GM12878 (cell line): ENCODE results near the gene MRC2.

Experiments
- BACH1 ChIP-seq: fragments of 450-650 bp; IDR thresholded peaks from 2 replicates; pipeline ENCODE4 v1.6.1; 2017; ENCODE audit warnings: mild to moderate bottlenecking, borderline replicate concordance
- CBFB ChIP-seq: IDR thresholded peaks from 2 replicates; pipeline ENCODE4 v1.6.1; 2016; ENCODE audit warnings: antibody characterized with exemption, low read depth
- EZH2 ChIP-seq: IDR thresholded peaks from 2 replicates; pipeline ENCODE4 v1.6.1; 2012; ENCODE audit warnings: low read depth, mild to moderate bottlenecking, control low read depth, inconsistent platforms, low read length, borderline replicate concordance; ENCODE audit not compliant: control insufficient read depth
- MTA2 ChIP-seq: fragments of 450-650 bp; IDR thresholded peaks from 2 replicates; pipeline ENCODE4 v1.6.1; 2016; ENCODE audit warnings: low read depth, mild to moderate bottlenecking, moderate library complexity
- NR2C1 ChIP-seq: fragments of 450-650 bp; IDR thresholded peaks from 2 replicates; pipeline ENCODE4 v1.6.1; 2017; ENCODE audit warnings: antibody characterized with exemption, mild to moderate bottlenecking, moderate library complexity
- POLR2A ChIP-seq: IDR thresholded peaks from 2 replicates; pipeline ENCODE4 v1.6.1; 2011; ENCODE audit warnings: low read depth, mild to moderate bottlenecking, low read length
- RFX5 ChIP-seq: IDR thresholded peaks from 2 replicates; pipeline ENCODE4 v1.6.1; 2011; ENCODE audit warnings: low read depth, low read length, improper control_type of control experiment
- TAF1 ChIP-seq: IDR thresholded peaks from 2 replicates; pipeline ENCODE4 v1.6.1; 2011; ENCODE audit warnings: mild to moderate bottlenecking, low read depth, low read length, borderline replicate concordance
- ZNF592 ChIP-seq: fragments of 450-650 bp; IDR thresholded peaks from 2 replicates; pipeline ENCODE4 v1.6.1; 2017; ENCODE audit warnings: mild to moderate bottlenecking, moderate library complexity
- TF ChIP-seq, protein P1 (sequence below): IDR thresholded peaks from 2 replicates; pipeline ENCODE4 v1.6.1; 2012; ENCODE audit warnings: low read depth, low read length, improper control_type of control experiment

DNA sequence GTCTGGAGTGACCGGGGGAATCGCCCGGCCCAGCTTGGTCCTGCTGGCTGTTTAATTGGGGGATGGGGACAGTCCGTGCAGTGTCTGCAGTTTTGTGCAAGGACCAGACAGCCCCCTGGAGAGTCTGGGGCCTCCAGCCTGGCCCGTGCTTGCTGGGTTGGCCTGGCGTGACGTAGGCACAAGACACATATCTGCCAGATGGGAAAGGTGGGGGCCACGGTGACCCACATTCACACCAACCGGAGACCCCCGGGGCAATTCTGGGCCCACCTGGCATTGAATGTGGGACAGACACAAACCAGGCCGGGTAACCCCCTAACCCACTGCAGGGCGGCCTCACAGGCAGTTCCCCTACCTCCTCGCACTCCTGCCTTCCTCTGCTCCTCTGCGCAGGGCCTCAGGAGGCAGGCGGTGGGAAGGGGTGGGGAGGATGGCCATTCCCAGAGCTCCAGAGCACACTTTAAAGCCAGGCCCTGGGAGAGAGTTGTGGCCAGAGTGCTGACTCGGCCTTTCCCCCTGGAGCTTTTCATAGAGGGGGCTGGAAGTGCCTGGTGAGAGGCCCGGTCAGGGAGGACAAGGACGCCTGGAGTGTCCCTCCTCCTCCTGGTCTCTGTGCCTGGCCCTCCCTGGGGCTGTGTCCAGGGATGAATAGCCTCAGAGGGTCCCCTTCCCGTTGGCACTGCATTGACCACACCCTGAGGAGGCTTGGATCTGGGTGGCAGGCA is 1.5 kb downstream of the MRC2 start:
- TF ChIP-seq POLR2A (no peak), RFX5 (no peak), MTA2 (no peak), EZH2 (no peak), TAF1 (no peak), CBFB (no peak), ZNF592 (no peak), BACH1 (no peak), NR2C1 (no peak)
- TF ChIP-seq, protein P1, sequence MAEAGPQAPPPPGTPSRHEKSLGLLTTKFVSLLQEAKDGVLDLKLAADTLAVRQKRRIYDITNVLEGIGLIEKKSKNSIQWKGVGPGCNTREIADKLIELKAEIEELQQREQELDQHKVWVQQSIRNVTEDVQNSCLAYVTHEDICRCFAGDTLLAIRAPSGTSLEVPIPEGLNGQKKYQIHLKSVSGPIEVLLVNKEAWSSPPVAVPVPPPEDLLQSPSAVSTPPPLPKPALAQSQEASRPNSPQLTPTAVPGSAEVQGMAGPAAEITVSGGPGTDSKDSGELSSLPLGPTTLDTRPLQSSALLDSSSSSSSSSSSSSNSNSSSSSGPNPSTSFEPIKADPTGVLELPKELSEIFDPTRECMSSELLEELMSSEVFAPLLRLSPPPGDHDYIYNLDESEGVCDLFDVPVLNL: no peak
